IMR-90 (cell line): ENCODE measurements around the gene EAF1.

Source experiments
- RAD21 ChIP-seq: IDR thresholded peaks from 2 replicates; pipeline ENCODE4 v1.6.1; 2012; ENCODE audit warnings: low read length, improper control_type of control experiment
- RFX5 ChIP-seq: IDR thresholded peaks from 2 replicates; pipeline ENCODE4 v1.8.0; 2012; ENCODE audit warnings: low read depth, mild to moderate bottlenecking, low read length, moderate library complexity
- TF ChIP-seq, protein P1 (sequence below): conservative IDR thresholded peaks from 2 replicates; pipeline ENCODE4 v1.5.1; 2012; ENCODE audit warnings: mild to moderate bottlenecking, low read depth, low read length, improper control_type of control experiment

GRCh38 chr3:15478640-15478979 lies 51.2 kb downstream of the EAF1 start:
- TF ChIP-seq, protein P1, sequence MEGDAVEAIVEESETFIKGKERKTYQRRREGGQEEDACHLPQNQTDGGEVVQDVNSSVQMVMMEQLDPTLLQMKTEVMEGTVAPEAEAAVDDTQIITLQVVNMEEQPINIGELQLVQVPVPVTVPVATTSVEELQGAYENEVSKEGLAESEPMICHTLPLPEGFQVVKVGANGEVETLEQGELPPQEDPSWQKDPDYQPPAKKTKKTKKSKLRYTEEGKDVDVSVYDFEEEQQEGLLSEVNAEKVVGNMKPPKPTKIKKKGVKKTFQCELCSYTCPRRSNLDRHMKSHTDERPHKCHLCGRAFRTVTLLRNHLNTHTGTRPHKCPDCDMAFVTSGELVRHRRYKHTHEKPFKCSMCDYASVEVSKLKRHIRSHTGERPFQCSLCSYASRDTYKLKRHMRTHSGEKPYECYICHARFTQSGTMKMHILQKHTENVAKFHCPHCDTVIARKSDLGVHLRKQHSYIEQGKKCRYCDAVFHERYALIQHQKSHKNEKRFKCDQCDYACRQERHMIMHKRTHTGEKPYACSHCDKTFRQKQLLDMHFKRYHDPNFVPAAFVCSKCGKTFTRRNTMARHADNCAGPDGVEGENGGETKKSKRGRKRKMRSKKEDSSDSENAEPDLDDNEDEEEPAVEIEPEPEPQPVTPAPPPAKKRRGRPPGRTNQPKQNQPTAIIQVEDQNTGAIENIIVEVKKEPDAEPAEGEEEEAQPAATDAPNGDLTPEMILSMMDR = no peak
- no peak for TF ChIP-seq RAD21
- no peak for TF ChIP-seq RFX5
